ENCODE measurements around the gene CD101.

Gene CD101

DNA sequence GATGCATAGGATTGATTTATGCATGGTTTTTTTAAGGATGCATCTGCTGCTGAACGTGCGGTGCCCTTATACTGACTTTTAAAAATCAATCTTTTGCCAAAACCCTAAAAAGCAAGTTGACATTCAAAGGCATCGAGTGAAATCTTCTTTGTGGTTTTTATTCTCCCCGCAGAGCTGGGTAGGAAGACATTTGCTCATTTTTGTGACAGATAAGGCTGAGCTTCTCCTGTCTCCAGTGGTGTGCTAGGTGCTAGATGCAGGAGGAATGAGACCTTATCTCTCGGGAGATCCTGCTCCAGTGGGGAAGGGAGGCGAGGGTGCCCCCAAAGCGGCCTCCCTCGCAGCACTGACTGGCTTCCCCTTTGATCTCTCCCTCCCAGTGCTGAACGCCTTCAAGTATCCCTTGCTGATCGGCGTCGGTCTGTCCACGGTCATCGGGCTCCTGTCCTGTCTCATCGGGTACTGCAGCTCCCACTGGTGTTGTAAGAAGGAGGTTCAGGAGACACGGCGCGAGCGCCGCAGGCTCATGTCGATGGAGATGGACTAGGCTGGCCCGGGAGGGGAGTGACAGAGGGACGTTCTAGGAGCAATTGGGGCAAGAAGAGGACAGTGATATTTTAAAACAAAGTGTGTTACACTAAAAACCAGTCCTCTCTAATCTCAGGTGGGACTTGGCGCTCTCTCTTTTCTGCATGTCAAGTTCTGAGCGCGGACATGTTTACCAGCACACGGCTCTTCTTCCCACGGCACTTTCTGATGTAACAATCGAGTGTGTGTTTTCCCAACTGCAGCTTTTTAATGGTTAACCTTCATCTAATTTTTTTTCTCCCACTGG is 14.9 kb upstream of the CD101 start:
- DNase-seq = peak in 3 of 5 experiments; percentile 13 to 52 (median 24)

DNA sequence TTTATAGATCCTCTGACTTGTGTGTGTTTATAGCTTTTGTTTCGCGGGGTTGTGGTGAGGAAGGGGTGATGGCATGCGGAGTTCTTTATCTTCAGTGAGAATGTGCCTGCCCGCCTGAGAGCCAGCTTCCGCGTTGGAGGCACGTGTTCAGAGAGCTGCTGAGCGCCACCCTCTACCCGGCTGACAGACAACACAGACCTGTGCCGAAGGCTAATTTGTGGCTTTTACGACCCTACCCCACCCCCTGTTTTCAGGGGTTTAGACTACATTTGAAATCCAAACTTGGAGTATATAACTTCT is 14.4 kb upstream of the CD101 start:
- DNase-seq = peak; percentile 32 to 89 (median 49)

DNA sequence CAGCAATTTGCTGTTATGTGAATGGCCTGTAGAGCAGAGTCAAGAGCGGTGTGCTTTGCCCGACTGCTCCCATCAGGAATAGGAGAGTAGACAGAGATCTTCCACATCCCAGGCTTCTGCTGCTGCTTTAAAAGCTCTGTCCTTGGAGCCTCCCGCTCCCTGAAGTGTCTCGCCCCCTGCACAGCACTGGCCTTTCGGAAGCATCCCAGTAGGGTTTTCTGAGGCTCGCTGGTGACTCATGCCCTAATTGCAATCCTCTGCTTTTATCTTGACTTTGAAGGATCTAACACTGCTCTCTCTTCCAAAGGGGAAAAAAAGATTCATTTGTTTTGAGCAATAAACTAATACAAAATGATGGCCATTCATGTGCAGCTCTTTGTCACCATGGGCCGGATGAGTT is 13.3 kb upstream of the CD101 start:
- no peak for DNase-seq

DNA sequence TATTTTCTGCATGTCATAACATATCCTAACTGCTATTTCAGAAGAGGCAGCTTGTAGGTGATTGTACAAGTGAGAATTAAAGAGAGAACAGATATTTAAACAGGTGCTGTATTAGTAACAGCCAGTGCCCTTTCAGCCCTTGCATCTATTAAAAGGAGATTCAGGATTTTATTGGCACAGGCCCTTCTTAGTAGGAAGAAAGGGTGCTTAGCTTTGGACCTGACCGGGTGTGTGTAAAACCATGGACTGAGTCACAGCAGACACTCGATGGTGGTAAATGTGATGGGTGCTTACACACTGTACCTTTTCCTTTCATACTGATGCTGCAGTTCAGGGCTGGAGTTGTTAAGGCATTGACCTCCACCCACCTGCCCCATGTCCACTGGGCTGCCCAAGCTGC is 12.7 kb upstream of the CD101 start:
- DNase-seq = no peak

DNA sequence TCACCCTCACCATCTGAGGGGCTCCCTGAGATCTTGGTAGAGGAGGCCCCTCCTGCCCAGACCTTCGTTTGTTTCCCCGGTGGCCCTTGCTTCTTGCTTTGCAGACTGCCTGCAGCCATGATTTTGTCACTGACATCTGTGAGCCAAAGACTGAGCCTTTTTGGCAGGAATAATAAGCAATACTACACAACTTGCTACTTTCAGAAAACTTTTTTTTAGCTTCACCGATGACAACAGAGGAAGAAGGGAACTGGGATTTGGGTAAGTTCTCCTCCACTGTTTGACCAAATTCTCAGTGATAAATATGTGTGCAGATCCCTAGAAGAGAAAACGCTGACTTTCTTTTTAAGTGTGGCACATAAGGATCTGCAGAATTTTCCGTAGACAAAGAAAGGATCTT is 11.7 kb upstream of the CD101 start:
- DNase-seq = no peak

DNA sequence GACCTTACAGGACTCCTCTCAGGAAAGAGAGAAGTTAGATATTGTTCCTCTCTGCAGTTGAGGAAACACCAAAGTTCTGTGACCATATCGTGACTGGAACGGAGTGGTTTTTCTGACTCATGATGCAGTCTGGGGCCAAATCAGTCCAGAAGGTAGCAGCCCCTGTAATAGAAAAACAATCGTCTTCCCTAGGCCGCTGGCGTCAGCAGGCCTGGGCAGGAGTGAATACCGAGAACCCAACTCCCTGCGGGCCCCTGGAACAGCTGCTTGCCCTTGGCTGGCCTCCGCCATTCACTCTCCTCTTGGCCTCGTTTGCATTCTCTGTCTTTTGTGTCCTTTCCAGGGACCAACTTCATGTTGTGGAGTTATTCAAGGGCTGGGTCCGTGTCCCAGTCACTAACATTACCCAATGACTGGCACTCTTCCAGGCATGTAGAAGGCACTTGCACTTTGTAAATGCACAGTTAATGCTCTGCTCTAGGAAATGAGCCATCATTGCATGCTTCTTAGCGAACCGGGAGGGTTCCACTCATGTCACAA is 10.9 kb upstream of the CD101 start:
- DNase-seq = no peak

DNA sequence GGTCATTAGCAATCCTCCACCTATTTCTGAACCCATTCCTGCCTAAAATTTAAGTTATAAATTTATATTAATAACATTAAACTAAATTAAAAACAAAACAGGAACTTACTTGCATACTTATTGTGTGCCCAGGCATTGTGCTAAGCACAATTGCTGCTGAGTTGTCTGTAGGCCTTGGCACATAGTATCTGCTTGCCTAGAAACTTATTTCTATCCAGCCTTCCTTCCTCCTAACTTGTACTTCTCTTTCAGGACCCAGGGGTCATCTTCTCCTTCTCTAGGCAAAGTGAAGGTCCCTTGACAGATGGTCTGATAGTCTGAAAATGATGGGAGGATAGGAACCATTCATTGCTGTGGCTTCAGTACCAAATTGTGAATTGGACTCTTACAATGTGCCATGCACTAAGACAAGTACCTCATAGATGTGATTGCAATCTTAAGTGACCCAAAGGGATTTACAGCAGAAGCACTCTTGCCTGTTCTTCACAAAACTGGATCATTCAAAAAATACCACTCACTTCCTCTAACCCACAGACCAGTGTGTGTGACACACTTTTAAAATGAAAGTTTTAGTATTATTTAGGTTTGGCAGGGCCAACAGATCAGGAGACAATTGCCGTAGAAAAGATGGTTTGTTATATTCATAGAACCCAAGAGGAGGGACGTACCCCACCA is 10.3 kb upstream of the CD101 start:
- DNase-seq = no peak

DNA sequence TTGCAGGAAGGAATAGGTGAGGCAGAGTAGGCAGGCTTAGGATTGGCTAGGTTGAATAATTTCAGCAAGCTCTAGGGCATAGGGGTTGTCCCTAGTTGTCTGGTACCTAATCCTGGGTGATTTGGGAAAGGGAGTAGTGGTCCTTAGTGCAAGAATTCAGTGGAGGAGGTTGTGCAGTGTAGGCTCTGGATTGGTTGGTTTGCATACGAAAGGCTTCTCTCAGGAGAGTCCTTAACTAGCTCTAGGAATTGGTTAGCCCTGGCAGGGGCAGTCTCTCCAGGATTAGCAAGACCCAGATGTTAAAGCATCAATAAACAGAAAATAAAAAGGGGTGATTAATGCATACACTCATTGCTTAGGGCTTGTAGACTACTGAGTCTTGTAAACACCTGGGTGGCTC is 9.6 kb upstream of the CD101 start:
- no peak for DNase-seq

DNA sequence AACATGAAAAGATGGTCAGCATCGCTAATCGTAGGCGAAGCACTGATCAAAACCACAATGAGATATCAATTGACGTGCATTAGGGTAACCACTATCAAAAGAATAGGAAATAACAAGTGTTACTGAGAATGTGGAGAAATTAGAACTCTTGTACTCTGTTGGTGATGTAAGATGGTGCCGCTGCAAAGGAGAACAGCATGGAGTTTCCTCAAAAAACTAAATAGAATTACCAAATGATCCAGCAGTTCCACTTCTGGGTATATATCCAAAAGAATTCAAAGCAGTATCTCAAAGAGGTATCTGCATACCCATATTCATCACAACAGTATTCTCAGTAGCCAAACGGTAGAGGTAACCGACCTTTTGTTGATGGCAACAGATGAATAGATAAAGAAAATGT is 8.3 kb upstream of the CD101 start:
- no peak for DNase-seq

DNA sequence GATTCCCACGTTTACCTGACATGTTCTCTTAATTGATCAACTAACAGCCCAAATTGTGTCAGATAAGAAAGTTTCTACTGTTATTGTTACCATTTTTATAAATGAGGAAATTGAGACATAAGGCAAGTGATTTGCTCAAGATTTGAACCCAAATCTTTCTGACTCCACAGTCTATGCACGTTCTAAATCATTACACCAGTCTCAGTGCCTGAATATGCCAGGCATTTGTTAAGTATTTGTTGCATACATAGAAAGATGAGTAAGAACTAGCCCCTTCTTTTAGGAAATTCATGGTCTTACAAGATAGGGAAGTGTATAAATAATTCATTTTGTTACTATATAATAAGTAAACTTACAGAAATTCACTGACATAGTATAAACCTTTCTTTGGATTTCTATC is 7.1 kb upstream of the CD101 start:
- DNase-seq = no peak

DNA sequence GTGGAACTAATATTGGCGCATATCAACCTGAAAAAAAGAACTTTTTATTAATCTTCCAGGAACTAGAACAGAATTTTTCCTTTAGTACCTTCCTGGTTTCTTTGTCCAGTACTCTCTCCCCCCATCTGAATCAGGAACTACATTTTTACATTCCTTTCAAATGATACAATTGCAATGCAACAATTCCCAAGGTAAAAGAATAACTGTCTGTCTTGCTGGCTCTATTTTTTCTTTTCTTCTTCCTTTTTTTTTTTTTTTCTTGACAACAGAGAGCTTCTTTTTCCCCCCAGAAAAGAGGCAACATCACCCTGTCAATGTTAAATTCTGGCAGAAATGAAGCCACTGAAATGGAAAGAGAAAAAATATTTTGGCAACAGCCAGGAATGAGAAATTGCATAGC is 4.5 kb upstream of the CD101 start:
- DNase-seq = no peak

DNA sequence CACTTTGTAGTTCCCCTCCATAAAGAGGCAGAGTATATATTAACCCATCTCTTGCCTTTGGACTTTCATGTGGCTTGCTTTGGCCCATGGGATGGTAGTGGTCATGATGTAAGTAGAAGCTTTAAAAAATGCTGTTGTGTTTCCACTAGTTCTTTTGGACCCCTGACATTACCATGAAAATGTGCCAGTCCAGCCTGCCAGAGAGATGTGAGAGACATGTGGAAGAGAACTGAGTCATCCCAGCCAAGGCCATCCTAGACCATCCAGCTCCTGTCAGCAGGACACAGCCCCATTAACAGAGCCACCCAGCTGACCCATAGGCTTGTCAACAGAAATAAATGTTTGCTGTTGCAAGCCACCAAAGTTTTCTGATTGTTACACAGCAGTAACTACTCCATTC is 3.9 kb upstream of the CD101 start:
- no peak for DNase-seq

DNA sequence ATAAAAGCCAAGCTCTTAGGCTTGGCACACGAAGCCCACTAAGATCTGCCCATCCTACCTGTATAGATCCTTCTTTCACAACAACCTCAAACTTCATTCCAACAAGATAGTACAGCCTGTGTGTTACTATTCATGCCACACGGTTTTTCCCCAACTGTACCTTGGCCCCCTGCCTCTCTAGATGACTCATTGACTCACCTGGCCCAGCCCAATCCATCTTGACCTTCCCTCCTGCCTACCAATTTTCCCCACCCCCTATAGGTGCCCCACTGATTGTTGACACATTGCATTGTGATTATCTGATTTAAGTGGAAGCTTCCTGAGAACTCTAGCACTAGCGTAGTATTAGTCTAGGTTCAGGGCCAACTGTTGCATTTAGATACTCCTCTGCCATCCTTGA is 2.0 kb upstream of the CD101 start:
- no peak for DNase-seq

DNA sequence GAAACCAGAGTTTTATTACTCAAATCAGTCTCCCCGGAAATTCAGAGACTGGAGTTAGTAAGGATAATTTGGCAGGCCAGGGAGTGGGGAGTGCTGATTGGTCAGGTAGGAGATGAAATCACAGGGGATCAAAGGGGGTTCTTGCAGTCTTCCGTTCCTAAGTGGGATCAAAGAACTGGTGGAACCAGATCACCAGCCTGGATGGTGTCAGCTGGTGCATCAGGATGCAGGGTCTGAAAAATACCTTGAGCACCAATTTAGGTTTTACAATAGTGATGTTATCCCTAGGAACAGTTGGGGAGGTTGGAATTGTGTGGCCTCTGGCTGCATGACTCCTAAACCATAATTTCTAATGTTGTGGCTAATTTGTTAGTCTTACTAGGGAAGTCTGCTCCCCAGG is 1.4 kb upstream of the CD101 start:
- no peak for DNase-seq

DNA sequence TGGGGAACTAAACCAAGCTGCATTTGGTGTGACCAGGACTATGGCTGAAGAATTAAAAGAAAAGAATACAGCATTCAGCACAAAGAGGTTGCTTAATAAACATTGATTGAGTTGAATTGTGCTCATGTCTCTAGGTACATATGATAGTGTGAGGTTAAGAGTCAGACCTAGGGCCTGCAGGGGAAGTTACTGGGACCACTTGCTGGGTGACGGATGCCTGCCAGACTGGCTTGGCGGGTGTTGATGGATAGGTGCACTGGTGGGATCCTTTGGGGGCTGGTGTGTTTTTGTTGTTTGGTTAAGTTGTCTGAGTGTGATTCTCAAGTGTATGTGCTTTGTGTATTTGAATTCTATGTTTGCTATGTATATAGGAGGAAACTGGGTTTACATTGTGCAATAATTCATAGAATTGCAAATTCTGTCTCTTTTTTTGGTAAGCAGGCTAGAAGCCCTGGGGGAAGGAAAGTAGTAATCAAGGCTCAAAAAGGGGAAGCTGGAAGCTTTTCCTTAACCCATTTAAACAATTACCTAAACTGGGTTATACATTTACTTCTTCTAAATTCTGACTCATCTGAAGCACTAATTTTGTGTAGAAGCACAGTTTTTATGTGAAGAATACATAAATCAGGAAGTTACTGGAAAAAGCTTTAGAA is 1.8 kb downstream of the CD101 start:
- DNase-seq = no peak

DNA sequence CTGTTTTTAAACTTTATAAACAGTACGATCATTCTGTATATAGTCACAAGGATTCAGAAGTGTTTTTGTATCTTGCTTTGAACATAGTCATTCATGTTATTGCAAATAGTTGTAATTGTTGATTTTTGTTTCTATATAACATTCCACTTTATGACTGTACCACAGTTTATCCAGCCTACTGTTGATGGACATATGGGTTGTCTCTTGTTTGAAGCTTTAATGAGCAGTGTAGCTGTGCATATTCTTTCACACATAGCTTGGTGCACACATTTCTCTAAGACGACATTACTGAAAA is 6.1 kb downstream of the CD101 start:
- no peak for DNase-seq

DNA sequence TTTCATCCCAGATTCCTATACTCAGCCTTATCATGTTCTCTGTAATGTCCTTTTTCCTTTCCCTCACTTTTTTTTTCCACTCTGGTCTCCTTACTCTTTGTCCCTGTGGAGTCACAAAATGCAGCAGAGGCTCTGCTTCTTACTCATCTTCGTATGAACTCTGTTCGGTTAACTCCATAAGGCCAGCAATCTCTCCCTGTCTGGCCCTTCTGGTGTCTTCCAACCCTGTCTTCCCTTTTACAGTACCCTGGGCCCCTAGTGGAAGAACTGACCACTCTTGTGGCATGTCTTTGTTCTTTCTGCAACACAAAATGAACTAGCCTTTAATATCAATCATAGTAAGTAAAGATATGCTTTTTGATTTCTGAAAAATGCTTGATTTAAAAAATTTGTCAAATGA is 7.1 kb downstream of the CD101 start:
- no peak for DNase-seq

DNA sequence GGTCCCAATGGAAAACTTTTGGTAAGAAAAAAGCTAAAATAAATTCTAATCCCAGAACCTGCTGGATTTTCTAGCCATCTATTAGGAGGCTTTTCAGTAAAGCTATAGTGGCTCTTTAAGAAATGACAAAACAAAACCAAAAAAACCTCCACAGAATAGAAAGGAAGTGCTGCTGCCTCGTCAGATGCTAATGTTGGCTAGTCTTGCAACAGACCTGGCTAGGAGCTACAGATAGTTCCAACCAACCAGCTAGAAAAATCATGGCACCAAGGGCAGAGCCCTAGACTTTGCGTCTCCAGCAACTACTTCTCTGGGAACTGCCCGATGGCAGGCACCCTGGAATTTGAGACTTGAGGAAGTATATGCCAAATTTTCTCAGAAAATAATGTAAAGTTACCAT is 7.6 kb downstream of the CD101 start:
- DNase-seq = peak in 1 of 5 experiments; percentile 82

DNA sequence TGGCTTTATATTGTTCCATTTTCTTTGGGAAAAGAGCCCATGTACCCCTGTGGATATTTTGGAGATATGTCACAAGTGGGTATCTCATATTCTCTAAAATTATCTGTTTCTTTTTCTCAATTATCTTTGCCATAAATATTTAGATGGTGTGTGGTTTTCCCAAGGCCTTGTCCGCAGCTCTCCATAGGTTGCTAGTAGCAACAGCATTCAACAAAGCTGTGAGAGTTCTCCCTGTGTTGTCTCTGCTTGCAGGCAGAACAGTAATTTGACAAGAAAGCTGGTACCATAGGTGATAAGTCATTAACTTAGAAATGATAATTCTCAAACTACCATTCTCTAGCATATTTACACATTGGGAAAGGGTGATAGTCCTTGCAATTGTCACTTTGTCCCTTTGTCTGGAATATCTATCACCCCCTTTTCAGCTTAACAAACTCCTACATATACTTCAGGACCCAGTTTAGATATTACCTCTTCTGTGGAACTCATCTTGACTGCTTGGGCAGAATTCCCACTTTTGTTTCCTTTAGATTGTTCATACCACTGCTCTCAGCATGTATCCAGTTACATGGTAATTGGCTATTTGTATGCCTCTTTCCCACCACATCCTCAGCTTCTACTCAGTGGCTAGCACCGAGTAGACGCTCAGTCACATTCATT is 8.9 kb downstream of the CD101 start:
- no peak for DNase-seq

DNA sequence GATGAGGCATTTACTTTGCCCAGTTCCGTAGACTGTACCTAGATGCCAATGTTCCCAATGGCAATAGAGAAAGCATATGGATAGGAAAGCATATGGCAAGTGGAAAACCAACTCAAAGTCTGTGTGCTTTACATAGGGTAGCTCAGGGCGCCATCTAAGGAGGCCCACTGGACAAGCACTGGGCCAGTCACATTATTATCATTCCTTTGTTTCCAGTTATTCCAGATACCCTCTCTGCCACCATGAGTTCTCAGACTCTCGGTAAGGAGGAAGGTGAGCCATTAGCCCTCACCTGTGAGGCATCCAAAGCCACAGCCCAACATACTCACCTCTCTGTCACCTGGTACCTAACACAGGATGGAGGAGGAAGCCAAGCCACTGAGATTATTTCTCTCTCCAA is 9.8 kb downstream of the CD101 start:
- DNase-seq = no peak

DNA sequence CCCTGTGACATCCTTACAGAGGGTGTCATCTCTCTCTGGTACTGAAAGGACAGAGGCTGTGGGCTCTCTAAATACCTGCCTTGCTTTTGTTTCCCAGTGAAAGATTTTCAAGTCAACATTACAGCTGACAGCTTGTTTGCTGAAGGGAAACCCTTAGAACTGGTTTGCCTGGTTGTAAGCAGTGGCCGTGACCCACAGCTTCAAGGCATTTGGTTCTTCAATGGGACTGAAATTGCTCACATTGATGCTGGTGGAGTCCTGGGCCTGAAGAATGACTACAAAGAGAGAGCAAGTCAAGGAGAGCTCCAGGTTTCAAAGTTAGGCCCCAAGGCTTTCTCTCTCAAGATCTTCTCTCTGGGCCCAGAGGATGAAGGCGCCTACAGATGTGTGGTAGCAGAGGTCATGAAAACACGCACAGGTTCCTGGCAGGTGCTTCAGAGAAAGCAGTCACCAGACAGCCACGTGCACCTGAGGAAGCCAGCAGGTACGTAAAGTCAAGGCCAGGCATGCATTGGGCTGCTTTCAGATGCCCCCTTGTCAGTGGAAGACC is 11.8 kb downstream of the CD101 start:
- DNase-seq = no peak

DNA sequence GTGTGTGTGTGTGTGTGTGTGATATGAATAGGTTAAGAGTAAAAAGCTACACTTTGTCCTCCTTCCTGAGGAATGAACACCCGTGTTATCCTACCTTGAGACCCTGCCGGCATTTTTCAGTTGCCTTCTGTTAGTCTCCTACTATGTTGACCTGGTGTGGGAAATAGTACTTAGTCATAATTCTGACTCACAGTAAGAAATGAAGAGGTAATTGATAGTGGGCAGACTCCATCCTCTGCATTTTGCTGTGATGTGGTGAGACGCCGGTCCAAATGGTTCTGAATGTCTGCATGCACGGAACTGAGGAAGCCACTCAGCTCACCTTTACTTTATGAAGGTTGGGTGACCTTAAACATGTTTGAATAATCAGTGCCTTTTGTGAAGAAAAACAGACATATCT is 12.6 kb downstream of the CD101 start:
- no peak for DNase-seq

DNA sequence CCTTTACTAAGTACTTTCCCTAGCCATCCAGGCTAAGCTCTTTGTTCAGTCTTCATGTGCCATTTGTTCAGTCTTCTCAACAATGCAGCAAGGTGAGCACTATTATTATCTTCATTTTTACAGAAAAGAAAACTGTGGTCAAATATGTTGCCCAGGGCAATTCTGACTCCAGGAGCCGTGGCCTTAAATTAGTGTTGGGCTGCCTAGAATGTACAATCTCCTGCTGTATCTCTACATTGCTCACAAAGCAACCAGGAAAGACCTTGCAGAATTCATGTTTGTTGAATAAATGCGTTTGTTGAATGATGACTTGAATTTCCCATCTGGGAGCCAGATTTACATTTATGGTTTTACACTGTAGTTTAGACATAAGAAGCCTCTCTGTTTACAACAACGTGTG is 14.2 kb downstream of the CD101 start:
- DNase-seq = no peak

All from T-helper 2 cell (primary cell).